ENCODE results near the gene AVEN. TPM values are rescaled to one million over a fixed set of nuclear protein-coding genes. Genes with fewer than 3 reads are reported as not detected.
A peak's percentile ranks its signal among the peaks of the same experiment; 100 is the strongest.
"Not testable (repeated sequence)": the region's sequence is repeated elsewhere in the genome, so short reads cannot be mapped to it uniquely, and the experiment has no call there.

AVEN gene
- total RNA-seq, 1 donor from 2014 or later, result 29.5 TPM

DNA sequence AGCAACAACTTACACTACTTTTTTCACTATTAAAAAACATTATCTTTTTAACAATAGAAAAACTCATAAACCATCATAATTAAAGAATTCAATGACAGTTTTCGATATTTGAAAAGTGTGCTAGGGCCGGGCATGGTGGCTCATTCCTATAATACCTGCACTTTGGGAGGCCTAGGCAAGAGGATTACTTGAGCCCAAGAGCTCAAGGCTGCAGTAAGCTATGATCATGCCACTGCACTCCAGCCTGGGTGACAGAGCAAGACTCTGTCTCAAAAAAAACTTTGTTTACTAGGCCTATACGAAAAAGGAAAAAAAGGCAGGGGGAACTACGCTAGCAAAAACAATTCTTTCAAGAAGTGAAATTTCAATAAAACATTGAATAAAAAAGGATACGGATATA lies 28.1 kb downstream of the AVEN start:
- DNase-seq (ENCODE audit: low read depth), result no peak
- TF ChIP-seq CTCF (conservative IDR thresholded peaks at IDR 0.05; ENCODE audit: low read depth, low read length), result no peak
- H3K4me3 ChIP-seq (ENCODE audit: low read depth, low read length), result no peak overlapping the region

DNA sequence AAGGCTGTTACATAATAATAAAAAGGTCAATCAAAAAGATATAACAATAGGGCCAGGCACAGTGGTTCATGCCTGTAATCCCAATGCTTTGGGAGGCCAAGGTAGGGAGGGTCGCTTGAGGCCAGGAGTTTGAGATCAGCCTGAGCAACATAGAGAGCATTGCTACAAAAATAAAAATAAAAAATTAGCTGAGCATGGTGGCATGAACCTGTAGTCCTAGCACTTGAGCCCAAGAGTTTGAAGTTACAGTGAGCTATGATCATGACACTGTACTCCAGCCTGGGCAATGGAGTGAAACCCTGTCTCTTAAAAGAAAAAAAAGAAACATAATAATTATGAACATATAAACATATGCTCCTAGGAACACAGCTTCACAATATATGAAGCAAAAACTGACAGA lies 29.3 kb downstream of the AVEN start:
- DNase-seq (ENCODE audit: low read depth), result no peak
- H3K4me3 ChIP-seq (ENCODE audit: low read depth, low read length), result no peak overlapping the region
- TF ChIP-seq CTCF (conservative IDR thresholded peaks at IDR 0.05; ENCODE audit: low read depth, low read length), result no peak

DNA sequence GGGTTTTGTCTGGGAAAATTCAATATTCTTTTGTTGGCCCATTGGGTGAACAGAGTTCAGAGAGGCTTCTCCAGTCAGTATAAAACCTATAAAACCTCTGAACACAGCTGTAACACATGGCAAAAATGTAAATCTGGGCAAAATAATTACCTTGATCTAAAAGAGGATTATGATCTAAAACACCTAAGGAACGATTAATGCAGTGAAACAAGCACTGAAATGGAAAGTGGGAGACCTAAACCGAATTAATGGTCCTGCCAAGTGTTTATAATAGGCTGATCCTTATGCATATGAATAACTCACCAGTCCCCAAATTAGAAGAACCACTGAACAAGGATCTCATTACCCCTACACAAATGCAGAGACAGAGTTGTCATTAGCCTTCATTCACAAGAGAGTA lies 32.6 kb downstream of the AVEN start:
- DNase-seq (ENCODE audit: low read depth), result no peak
- TF ChIP-seq CTCF (conservative IDR thresholded peaks at IDR 0.05; ENCODE audit: low read depth, low read length), result no peak
- H3K4me3 ChIP-seq (ENCODE audit: low read depth, low read length), result no peak overlapping the region

DNA sequence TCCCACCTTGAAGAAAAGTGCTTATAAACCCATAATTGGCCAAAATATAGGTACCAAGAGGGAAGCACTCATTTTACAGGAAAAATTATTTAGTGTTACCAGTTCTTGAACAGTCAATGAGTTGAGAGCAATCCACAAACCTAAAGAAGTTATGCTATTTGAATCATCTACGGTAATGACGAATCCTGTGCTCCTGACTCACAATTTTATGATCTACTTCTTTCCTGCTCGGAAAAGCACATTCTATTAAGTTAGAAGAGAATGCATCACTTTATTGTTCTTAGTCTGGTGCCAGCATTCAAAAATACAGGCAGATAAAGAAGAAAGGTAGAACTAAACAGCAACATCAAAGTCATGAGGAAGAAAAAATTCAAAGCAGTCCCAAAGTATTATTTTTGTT lies 37.5 kb downstream of the AVEN start:
- TF ChIP-seq CTCF (conservative IDR thresholded peaks at IDR 0.05; ENCODE audit: low read depth, low read length), result no peak
- no peak for DNase-seq (ENCODE audit: low read depth)
- H3K4me3 ChIP-seq (ENCODE audit: low read depth, low read length), result no peak overlapping the region

DNA sequence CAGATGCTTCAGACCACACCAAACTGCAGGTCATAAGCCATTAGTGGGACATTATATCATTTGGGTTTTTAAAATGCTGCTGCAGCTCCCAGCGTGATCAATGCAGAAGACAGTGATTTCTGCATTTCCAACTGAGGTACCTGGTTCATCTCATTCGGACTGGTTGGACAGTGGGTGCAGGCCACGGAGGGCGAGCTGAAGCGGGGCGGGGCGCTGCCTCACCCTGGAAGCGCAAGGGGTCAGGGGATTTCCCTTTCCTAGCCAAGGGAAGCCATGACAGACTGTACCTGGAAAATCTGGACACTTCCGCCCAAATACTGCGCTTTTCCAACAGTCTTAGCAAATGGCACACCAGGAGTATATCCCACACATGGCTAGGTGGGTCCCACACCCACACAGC lies 43.3 kb downstream of the AVEN start:
- not testable (repeated sequence) for H3K4me3 ChIP-seq (ENCODE audit: low read depth, low read length); DNase-seq (ENCODE audit: low read depth)

DNA sequence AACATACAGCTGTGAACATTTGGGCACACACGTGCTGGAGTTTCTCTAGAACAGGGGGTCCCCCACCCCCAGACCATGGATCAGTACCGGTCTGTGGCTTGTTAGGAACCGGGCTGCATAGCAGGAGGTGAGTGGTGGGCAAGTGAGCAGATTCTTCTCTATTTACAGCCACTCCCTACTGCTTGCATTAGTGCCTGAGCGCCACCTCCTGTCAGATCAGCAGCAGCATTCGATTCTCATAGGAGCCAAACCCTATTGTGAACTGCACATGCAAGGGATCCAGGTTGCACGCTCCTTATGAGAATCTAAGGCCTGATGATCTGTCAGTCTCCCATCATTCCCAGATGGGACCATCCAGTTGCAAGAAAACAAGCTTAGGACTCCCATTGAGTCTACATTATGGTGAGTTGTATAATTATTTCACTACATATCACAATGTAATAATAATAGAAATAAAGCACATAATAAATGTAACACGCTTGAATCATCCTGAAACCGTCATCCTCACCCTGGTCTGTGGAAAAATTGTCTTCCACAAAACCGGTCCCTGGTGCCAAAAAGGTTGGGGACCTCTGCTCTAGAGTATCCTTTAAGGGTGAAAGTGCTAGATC lies 44.9 kb downstream of the AVEN start:
- TF ChIP-seq CTCF (conservative IDR thresholded peaks at IDR 0.05; ENCODE audit: low read depth, low read length), result peak; percentile 63
- no peak overlapping the region for H3K4me3 ChIP-seq (ENCODE audit: low read depth, low read length)
- DNase-seq (ENCODE audit: low read depth), result no peak

GRCh38 chr15:33988384-33988783 lies 50.6 kb downstream of the AVEN start:
- DNase-seq (ENCODE audit: low read depth), result no peak
- no peak overlapping the region for H3K4me3 ChIP-seq (ENCODE audit: low read depth, low read length)
- no peak for TF ChIP-seq CTCF (conservative IDR thresholded peaks at IDR 0.05; ENCODE audit: low read depth, low read length)

Measured in epithelial cell of proximal tubule (primary cell).